ENCODE results near the gene SDK1. TPM values are rescaled to one million over a fixed set of nuclear protein-coding genes. Genes with fewer than 3 reads are reported as not detected.

The SDK1 gene
- total and polyA plus RNA-seq, 10 of the 15 experiments (the other 5 are each of a cell fraction or from before 2014, with no cell fraction given): 0.14 to 0.33 TPM; not detected in 8

DNA sequence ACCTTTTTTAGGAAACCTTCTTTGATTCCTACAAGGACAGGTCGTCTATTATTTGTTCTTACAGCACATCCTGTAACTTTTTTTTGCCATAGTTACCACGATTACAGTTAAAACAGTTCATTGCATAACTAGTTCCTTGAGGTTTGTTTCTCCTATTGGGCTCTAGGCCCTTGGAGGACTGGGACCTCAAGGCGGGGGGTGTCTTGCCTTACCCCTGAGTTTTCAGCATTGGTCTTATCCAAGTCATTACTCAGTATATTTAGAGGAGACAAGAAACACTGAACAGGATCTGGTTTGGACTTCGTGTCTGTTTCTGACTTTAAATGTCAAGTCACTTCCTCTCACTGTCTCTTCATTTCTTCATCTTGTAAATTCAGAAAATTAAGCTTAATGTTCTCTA lies 369.8 kb downstream of the SDK1 start:
- H3K27me3 ChIP-seq (replicated peaks in 1 of 2; ENCODE audit: control insufficient read depth in 2 of 2, insufficient read depth in 2 of 2, low read length in 1 of 2): no peaks in the 10 kb centered on the region
- no peaks in the 10 kb centered on the region for H3K9me3 ChIP-seq (replicated peaks; ENCODE audit: control insufficient read depth, insufficient read depth, low read length)
- no peak overlapping the region for H3K9ac ChIP-seq (ENCODE audit: control insufficient read depth, insufficient read depth, low read length)
- ChIA-PET RAD21 (ENCODE audit: unreplicated experiment) (no interaction called here), POLR2A (no interaction called here), SMC1A (ENCODE audit: uncharacterized antibody, unreplicated experiment) (no interaction called here), CTCF (interaction anchor here (1.0 kb wide), 1 partner anchor 783 kb away, joined by 3 read pairs; no protein-coding TSS in a partner anchor)
- no peak overlapping the region for H3K4me3 ChIP-seq
- ATAC-seq: no peak
- WGBS (ENCODE audit: insufficient coverage, insufficient replicate concordance, low lambda C conversion rate, missing lambda C conversion rate): 3% methylated on average over 4 of the region's 4 CpGs
- no peak overlapping the region for H2AFZ ChIP-seq (ENCODE audit: control insufficient read depth, low read depth, low read length)
- in situ Hi-C loops (cut with MboI) (no loop called here), intact Hi-C loops (cut with micrococcal nuclease; ENCODE audit: unreplicated experiment) (no loop called here)
- DNase-seq (ENCODE audit: low read depth, low spot score): no peak
- no peak overlapping the region for H3K27ac ChIP-seq (ENCODE audit: control insufficient read depth, insufficient read depth)
- TF ChIP-seq RCOR1 (conservative IDR thresholded peaks at IDR 0.05; ENCODE audit: low read depth, low read length) (no peak), STAT1 (conservative IDR thresholded peaks at IDR 0.05) (no peak), EGR1 (IDR thresholded peaks at IDR 0.05; ENCODE audit: borderline replicate concordance in 1 of 2, low read depth in 2 of 2, low read length in 2 of 2) (no peak), SUZ12 (IDR thresholded peaks at IDR 0.05; ENCODE audit: unreplicated experiment) (no peak), CREM (IDR thresholded peaks at IDR 0.05; ENCODE audit: low read depth) (no peak), SREBF1 (IDR thresholded peaks at IDR 0.05; ENCODE audit: low read length) (no peak), SMAD5 (IDR thresholded peaks at IDR 0.05; ENCODE audit: low read depth) (no peak)
- TF ChIP-seq, protein P1, sequence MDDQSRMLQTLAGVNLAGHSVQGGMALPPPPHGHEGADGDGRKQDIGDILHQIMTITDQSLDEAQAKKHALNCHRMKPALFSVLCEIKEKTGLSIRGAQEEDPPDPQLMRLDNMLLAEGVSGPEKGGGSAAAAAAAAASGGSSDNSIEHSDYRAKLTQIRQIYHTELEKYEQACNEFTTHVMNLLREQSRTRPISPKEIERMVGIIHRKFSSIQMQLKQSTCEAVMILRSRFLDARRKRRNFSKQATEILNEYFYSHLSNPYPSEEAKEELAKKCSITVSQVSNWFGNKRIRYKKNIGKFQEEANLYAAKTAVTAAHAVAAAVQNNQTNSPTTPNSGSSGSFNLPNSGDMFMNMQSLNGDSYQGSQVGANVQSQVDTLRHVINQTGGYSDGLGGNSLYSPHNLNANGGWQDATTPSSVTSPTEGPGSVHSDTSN (IDR thresholded peaks at IDR 0.05; ENCODE audit: insufficient replicate concordance, low read depth, low read length): no peak
- TF ChIP-seq, protein P2, sequence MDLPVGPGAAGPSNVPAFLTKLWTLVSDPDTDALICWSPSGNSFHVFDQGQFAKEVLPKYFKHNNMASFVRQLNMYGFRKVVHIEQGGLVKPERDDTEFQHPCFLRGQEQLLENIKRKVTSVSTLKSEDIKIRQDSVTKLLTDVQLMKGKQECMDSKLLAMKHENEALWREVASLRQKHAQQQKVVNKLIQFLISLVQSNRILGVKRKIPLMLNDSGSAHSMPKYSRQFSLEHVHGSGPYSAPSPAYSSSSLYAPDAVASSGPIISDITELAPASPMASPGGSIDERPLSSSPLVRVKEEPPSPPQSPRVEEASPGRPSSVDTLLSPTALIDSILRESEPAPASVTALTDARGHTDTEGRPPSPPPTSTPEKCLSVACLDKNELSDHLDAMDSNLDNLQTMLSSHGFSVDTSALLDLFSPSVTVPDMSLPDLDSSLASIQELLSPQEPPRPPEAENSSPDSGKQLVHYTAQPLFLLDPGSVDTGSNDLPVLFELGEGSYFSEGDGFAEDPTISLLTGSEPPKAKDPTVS (IDR thresholded peaks at IDR 0.05; ENCODE audit: low read depth, low read length): no peak
- TF ChIP-seq, protein P3, sequence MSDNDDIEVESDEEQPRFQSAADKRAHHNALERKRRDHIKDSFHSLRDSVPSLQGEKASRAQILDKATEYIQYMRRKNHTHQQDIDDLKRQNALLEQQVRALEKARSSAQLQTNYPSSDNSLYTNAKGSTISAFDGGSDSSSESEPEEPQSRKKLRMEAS (IDR thresholded peaks at IDR 0.05; ENCODE audit: low read depth, low read length): no peak
- TF ChIP-seq, protein P4, sequence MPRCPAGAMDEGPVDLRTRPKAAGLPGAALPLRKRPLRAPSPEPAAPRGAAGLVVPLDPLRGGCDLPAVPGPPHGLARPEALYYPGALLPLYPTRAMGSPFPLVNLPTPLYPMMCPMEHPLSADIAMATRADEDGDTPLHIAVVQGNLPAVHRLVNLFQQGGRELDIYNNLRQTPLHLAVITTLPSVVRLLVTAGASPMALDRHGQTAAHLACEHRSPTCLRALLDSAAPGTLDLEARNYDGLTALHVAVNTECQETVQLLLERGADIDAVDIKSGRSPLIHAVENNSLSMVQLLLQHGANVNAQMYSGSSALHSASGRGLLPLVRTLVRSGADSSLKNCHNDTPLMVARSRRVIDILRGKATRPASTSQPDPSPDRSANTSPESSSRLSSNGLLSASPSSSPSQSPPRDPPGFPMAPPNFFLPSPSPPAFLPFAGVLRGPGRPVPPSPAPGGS (IDR thresholded peaks at IDR 0.05; ENCODE audit: borderline replicate concordance, insufficient read depth, low read depth, low read length, poor library complexity, severe bottlenecking): no peak
- no peaks in the 10 kb centered on the region for H4K20me1 ChIP-seq (ENCODE audit: control insufficient read depth, insufficient read depth)
- H3K4me1 ChIP-seq (ENCODE audit: control insufficient read depth, insufficient read depth, low read length): no peaks in the 10 kb centered on the region
- no peaks in the 10 kb centered on the region for H3K36me3 ChIP-seq (ENCODE audit: control insufficient read depth in 2 of 2, insufficient read depth in 2 of 2, low read length in 1 of 2)
- FAIRE-seq: no peak
- H3K4me2 ChIP-seq (ENCODE audit: control insufficient read depth, insufficient read depth): no peak overlapping the region
- H3K79me2 ChIP-seq (ENCODE audit: control insufficient read depth, insufficient read depth, low read length): no peaks in the 10 kb centered on the region
- BruUV-seq (replicated peaks): no TSS peak

All from GM12878 (cell line).